ENCODE measurements around the gene ZNF674.
"Not testable (repeated sequence)": the region's sequence is repeated elsewhere in the genome, so short reads cannot be mapped to it uniquely, and the experiment has no call there.

The ZNF674 gene

DNA sequence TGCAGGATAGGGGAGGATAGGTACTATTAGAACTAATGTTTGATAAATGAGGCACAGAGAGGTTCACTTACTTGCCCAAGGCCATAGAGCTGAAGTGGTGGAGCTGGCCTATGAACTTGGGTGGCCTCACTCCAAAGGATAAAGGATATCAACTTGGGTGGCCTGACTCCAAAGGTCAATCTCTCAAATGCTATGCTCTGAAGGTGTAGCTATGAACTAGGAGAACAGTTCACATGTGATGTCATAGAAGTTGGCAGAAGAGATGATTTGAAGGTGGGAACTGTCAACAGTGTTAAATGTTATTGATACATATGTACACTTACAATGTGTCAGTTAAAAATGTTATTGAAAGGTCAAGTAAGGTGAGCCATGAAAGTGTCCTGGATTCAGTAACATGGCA, 22.2 kb upstream of the ZNF674 start:
- DNase-seq = no peak

DNA sequence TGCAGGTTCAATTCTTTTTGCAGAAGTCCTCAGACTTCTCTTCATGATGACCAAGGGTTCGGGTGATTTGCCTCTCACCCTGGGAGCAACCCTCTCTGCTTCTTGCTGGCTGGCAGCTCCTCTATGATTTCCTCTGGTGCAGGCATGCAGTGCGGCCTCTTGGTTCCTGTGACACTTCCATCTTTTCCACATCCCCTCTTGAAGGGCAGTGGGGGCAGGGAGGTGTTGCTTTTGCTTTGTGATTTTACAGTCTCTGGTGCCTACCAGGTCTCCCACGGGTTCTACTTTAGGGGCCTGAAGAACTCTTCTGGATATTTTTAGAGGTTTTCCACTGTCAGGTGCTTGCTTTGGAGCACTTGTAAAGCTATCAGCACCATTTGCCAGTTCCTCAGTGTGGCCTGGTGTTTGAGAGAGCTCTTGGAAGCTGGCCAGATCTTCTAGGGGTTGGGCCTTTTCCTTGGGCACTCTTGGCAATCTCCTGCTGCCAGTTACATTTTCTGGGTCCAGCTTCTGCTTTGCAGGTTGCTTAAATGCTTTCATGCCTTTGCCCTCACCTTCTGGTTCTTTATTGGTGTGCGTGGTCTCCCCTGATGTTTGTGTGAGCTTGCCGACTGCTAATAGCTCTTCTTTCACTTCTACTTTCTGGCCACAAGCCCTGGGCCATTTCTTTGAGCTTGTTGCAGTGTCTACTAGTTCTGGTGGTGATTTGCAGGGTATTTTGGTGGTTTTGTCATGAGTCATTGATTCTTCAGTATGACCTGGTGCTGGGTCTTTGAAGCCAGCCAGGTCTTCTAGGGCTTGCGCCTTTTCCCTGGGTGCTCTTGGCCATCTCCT, 16.8 kb upstream of the ZNF674 start:
- DNase-seq = no peak

DNA sequence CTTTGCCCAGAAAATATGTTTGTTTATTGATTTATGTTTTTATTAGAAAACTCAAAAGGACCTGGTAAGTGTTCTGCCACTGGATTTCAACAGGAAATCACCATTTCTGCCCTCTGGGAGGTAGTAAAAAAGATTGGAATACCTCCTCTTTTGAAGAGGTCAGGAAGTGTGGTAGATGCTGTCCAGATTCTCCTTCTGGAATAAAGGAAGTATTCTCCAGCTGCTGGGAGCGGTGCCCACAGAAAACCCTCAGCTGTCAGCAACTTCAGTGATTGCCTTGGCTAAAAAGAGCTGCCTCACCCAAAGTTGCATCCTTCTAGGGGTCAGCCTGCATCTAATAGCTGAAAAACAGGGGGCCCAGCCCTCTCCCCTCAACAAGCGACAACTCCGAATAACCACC, 13.8 kb upstream of the ZNF674 start:
- DNase-seq = no peak

DNA sequence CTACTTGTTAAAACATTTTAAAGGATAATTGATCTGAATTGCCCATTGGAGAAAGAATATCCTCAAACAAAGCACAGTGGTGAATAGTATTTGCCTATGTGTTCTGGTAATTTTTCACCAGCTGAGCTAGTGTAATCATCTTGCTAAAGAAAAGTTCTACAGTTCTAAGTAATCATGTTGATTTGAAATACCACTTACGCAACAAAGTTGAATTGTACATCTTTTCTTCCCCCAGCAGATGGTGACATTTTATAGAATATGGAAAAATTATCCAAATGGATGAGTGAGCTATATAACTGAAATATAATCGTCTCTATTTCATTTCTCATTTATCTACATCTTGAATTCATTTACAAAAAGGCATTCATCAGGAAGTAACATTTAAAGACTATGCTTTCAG, 9.7 kb upstream of the ZNF674 start:
- no peak for DNase-seq

DNA sequence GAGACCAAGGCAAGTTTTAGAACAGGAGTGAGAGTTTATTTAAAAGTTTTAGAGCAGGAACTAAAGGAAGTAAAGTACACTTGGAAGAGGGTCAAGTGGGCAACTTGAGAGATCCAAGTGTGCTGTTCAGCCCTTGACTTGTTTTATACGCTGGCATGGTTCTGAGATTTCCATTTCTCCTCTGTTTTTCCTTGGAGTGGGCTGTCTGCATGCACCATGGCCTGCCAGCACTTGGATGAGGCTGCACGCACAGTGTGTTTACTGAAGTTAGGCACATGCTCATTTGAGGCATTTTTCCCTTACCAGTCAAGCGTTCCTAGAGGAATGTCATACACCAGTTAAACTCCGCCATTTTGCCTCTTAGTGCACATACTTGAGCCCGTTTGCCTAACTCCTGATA, 8.7 kb upstream of the ZNF674 start:
- DNase-seq = no peak

DNA sequence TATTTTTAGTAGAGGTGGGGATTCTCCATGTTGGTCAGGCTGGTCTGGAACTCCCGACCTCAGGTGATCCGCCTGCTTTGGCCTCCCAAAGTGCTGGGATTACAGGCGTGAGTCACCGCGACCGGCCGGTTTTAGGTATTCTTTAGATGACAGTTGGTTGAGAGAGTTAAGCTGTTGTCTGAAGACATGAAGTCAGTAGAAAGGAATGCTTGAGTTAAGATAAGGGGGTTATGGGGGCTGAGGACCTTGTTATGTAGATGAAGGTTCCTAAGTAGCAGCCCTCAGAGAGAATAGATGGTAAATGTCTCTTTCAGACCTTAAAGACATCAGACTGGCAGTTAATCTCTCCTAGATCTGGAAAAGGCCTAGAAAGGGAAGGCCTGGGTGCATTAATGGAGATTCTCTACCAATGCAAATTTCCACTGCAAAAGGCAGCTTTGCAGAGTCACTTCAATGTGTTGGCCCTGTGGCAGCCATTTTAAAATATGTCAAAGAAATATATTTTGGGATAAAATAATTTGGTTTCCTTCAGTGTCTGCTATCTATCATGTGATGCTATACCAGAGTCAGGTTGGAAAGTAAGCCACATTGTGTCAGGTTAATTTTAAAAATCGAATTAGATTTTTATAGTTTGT, 6.4 kb upstream of the ZNF674 start:
- DNase-seq = no peak

DNA sequence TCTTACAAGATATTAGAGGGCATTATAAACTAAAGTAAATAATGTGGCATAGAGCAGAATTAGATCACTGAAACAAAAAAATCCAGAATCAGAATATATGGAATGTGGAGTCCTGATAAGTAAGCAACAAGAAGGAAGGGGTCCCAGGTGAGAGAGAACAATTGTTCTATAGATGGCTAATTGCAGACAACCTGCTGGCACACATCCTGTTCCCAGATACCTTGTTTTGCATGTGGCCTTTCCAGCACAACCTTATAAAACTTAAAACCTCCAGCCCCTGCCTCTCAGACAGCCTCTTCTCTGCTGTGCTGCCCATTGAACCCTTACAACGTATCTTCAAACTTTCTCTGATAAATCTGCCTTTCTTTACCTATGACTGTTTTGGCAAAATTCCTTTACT, 4.7 kb upstream of the ZNF674 start:
- DNase-seq = no peak

DNA sequence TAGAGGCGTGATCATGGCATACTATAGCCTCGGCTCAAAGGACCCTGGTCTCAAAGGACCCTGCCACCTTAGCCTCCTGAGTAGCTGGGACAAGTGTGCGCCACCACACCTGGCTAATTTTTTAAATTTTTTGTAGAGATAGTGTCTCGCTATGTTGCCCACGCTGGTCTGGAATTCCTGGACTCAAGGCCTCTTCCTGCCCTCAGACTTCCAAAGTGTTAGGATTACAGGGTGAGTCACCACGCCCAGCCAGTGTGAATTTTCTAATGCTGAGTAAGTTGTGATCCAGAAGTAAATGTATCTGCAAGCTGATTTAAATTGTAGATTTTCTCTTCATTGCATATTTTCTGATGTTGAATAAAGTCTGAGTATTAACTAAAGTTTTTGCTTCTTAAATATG, 2.6 kb upstream of the ZNF674 start:
- DNase-seq = no peak

DNA sequence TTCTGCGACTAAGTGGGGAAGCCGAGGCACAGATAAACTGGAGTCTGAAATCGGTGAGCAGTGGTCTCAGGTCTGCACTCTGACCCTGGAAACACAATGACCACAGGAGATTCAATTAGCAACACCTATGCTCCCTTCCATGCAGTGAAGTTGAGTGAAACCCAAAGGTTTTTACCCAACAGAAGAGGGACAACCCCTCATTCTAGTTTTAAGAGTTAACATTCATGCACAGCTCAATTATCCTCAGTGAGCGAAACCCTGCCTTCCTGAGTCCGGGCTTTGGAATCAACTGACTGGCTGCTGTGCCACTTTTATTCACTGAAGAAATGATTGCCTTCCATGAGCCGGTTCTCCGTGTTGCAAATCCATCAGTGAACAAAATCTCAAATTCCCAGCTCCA, 694 bp downstream of the ZNF674 start:
- DNase-seq = not testable (repeated sequence)

DNA sequence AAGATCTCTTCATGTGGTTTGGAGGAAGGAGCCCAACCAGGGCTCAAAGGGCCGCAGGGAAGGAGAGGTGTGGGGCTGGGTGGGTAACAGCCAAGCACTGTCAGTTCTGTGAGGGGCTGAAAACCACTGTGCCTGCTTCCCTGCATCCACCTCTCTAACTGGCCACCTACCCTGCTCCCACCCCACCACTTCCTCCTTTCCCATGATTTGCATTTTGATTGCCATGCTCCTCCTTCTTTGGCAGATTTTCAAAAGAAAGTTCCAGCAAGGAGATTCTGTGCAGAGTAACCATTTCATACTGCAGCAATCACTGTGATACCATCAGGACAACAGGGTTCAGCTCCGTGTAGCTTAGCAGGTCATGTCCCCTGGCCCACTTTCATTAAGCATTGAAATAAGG, 1.8 kb downstream of the ZNF674 start:
- no peak for DNase-seq

DNA sequence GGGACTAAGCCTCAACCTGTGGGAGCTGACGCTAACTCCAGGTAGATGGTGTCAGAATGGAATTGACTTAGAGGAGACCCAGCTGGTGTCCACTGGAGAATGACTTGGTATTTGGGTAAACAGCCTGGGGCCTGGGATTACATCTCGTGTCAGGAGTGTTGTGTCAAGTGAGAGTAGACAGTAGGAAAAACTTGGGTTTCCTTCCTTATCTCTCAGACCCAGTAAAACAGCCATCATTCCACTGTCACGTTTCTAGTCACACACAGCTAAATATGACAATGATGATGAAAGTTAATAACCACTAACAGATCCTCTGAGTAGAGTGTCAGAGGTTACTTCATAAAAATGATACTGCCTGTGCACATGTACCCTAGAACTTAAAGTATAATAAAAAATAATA, 13.8 kb downstream of the ZNF674 start:
- no peak for DNase-seq

DNA sequence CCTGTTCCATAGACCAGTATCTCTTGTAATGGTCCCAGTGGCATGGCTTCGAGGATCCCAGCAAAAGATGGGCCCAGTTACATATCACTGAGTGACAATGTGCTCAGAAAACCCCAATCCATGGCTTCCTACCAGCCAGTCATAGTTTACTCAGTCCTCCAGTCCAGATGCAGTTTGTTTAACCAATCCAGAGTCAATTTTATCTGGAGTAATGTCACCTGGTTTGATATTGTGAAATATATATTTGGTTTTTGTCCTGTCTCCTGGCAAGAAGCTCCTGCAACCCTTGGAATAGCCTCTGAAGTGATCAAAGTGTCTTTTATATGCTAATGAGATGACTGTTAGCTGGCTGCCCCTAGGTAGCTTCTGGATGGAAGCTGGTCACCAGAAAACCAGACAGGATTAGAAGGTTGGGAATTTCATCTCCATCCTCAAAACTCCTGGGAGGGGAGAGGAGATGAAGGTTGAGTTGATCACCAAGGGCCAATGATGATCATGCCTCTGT, 14.8 kb downstream of the ZNF674 start:
- not testable (repeated sequence) for DNase-seq

DNA sequence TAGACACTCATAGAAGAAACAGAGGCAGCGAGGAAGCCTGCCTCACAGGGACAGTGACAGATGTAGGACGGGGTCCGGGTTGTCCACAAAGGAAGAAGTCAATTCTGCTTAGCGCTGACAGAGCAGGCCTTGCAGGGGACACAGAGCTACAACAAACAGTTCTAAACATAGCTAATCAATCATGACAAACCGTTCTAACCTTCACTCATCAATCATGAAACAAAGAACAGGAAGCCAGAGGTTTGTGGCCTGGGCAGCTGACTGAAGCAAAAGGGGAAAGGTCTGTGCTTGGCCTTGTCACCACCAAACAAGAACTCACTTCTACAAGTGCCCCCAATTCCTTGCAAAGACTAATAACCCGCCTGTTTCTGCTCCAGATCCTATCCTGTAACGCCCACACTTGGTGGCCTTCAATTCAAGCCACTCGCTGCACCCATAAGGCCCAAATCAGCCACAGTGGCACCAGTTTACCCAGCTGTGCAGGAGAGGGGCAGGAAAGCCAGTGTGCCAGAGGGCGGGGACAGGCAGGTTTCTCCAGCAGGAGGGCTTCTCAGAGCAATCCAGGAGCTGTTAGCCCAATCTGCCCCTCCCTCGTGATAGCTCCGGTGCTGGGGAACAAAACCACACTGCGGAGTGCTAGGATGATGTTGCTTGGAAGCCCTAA, 15.3 kb downstream of the ZNF674 start:
- not testable (repeated sequence) for DNase-seq

DNA sequence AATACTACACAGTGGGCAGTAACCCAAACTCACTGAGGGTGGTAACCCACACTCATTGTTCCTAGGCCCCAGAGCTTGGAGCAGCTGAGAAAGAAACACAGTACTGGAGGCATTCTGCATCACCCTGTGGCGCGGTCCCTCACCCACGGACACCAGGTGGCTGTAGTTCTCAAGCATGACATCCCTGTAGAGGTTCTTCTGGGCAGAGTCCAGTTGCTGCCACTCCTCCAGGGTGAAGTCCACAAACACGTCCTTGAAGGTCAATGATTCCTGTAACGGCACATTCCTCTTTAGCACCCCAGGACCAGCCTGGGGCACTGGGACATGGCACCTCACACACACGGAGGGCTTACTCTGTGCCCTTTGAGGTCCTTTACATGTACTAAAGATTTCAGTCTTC, 16.6 kb downstream of the ZNF674 start:
- not testable (repeated sequence) for DNase-seq

DNA sequence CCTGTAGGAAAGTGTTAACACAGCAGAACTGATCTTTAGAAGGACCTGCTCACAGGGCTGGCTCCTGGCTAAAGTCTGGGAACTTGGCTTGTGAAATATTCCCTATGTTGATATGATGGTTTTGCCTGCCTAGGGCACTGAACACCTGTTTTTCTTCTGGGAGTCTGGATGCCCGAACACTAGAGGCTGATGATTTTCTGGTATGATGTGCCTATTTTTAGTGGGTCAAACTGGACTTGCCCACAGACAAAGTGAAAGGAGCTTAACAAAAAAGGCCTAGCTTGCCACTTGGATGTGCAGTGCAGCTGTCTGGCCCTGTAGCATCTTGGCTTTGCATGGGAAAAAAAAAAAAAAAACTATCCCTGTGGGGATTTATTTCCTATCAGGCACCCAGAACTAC, 39.1 kb downstream of the ZNF674 start:
- no peak for DNase-seq

DNA sequence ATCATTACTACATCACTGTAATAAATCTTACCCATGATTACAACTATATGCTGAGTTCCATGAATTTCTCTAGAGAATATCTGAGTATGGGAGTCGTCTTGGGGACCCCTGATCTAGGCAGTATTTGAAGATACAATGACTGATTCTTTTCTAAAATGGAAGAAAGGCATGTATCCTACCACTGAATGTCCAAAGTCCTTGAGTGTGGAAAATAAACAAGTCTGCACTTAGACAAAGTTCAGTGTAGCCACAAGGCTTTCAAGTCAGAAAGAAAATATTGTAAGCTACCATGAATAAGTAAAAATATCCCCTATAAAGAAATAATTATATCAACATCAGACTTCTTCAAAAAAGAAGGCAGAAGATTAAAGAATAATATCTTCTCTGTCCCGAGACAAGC, 42.4 kb downstream of the ZNF674 start:
- DNase-seq = no peak

DNA sequence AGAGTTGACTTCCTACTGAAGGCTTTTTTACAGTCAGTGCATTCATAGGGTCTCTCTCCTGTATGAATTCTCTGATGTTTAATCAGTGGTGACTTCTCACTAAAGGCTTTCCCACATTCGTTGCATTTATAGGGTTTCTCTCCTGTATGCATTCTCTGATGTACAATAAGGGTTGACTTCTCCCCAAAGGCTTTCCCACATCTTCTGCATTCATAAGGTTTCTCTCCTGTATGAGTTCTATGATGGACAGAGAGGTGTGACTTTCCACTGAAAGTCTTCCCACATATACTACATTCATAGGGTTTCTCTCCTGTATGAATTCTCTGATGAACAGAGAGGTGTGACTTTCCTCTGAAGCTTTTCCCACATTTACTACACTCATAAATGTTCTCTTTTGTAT, 45.2 kb downstream of the ZNF674 start:
- DNase-seq = no peak

DNA sequence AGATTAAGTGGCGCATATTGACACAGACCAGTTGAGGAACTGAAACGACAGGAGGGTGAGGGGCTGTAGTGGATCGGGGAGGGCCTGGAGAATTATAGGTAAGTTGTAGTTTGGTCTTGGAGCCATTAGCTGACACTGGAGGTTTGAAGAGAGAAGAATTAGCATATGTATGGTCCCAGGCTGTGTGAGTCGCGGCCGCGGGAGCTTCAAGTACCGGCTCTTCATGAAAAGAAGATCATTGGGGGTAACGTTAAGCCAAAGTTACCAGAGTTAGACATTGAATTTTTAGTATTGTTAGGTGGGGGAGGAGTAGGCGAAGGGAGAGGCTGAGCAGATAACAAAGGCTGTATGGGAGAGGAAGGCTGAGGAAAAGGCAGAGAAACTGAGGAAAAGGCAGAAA, 56.5 kb downstream of the ZNF674 start:
- no peak for DNase-seq

DNA sequence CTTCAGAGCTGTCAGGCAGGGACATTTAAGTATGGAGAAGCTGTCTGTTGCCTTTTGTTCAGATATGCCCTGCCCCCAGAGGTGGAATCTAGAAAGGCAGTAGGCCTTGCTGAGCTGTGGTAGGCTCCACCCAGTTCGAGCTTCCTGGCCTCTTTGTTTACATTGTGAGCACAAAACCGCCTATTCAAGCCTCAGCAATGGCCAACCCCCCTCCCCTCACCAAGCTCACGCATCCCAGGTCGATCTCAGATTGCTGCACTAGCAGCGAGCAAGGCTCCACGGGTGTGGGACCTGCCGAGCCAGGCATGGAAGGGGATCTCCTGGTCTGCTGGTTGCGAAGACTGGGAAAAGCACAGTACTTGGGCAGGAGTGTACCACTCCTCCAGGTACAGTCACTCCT, 59.3 kb downstream of the ZNF674 start:
- no peak for DNase-seq

DNA sequence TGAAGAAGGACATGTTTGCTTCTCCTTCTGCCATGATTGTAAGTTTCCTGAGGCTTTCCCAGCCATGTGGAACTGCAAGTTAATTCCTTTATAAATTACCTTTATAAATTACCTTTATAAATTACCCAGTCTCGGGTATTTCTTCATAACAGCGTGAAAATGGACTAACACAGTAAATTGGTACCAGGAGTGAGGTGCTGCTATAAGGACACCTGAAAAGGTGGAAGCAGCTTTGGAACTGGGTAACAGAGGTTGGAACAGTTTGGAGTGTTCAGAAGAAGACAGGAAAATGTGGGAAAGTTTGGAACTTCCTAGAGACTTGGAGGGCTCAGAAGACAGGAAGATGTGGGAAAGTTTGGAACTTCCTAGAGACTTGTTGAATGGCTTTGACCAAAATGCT, 66.6 kb downstream of the ZNF674 start:
- DNase-seq = not testable (repeated sequence)

DNA sequence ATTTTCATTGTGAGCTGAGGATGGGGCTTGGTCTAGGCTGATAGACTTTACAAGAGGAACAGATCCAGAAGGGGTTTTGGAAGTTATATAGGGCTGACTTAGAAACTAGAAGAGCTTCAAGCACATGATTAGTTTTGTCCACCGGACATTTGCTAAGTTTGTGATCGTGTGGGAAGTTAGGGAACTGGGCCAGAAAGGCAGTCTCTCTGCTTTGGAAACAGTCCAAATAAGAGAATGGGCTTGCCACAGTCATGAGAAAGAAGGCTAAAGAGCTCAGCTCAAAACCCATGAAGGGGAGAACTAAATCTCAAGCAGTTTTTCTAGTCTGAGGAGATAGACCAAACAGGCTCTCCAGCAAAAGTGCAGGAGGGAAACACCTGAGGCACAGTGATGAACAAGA, 67.8 kb downstream of the ZNF674 start:
- no peak for DNase-seq

DNA sequence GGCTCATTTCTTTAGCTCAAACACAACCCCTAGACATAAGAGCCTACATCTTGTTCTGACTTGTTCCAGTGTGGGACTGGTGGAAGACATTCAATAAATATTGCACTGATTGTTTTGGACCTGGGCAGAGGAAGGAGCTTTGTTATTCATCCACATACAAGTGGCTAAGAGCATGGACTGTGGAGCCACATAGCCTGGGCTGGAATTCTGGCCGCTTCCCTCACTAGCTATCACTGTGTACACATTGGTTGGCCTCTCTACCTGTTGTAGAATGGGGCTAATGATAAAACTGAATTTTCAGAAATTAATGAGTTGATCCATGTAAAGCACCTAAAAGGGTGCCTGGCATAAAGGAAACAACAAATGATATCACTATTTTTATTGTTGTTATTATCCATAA, 80.0 kb downstream of the ZNF674 start:
- no peak for DNase-seq

DNA sequence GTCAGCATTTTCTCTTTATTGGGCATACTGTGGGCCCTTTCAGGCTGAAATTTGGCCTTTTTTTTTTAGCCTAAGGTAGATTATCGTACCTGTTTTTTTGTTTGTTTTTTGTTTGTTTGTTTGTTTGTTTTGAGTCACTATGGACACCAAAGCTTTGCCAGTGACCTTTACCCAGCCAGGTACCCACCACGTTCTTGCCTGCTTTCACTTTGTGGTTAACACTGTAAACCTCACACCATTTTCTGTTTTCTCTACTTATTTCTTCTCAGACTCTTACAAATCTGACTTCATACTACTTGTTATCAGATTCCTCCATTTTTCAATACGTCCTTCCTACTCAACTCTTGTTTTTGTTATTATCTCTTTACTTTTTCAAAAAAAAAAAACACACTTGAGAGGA, 81.5 kb downstream of the ZNF674 start:
- DNase-seq = no peak

DNA sequence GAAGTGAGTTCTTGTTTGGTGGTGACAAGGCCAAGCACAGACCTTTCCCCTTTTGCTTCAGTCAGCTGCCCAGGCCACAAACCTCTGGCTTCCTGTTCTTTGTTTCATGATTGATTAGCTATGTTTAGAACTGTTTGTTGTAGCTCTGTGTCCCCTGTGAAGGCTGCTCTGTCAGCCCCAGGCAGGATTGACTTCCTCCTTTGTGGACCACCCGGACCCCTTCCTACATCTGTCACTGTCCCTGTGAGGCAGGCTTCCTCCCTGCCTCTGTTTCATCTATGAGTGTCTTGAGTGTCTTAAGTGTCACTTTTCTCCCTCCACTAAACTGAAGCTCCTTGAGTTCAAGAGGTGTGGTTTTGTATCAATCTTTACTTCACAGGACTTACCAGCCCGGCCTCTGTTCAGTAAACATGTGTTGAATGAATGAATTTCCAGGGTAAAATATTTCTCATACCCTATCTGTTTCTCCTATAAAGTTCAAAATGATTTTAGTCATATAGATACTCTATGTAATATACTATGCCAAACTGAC, 83.5 kb downstream of the ZNF674 start:
- DNase-seq = no peak

Measured in activated CD8-positive, alpha-beta memory T cell treated with anti-CD3 and anti-CD28 coated beads, Interleukin-2, amount 50 U/mL, for 4 hours (primary cell).